Hepatocyte (in vitro differentiated cells): ENCODE measurements around the gene RPTOR. TPM values are rescaled to one million over a fixed set of nuclear protein-coding genes. Genes with fewer than 3 reads are reported as not detected.

ENCODE experiments used
- DNase-seq: peaks from one replicate; pipeline ENCODE4 v3.0.0-alpha.2; 2016; ENCODE audit warnings: low spot score
- H2AFZ ChIP-seq: fragments of 200-600 bp; sonication (generic); 2 replicates; pipeline ENCODE4 v1.6.0; 2016; ENCODE audit warnings: antibody characterized with exemption, mild to moderate bottlenecking
- H3K27ac ChIP-seq: fragments of 200-600 bp; sonication (generic); 2 replicates; pipeline ENCODE4 v1.5.1; 2016; ENCODE audit warnings: mild to moderate bottlenecking
- H3K27me3 ChIP-seq: fragments of 200-600 bp; sonication (generic); 2 replicates; pipeline ENCODE4 v1.6.1; 2016
- H3K36me3 ChIP-seq: fragments of 200-600 bp; sonication (generic); replicated peaks from 2 replicates; pipeline ENCODE4 v1.5.1; 2016; ENCODE audit warnings: low read depth; ENCODE audit not compliant: insufficient read depth
- H3K4me1 ChIP-seq: fragments of 200-600 bp; sonication (generic); 2 replicates; pipeline ENCODE4 v1.5.1; 2016; ENCODE audit warnings: mild to moderate bottlenecking, moderate library complexity; ENCODE audit not compliant: insufficient read depth
- H3K4me2 ChIP-seq: fragments of 200-600 bp; sonication (generic); 2 replicates; pipeline ENCODE4 v1.6.0; 2016
- H3K4me3 ChIP-seq: fragments of 200-600 bp; sonication (generic); 2 replicates; pipeline ENCODE4 v1.5.1; 2016; ENCODE audit warnings: mild to moderate bottlenecking
- H3K79me2 ChIP-seq: fragments of 200-600 bp; sonication (generic); 2 replicates; pipeline ENCODE4 v1.6.0; 2017; ENCODE audit warnings: mild to moderate bottlenecking
- H3K9me2 ChIP-seq: fragments of 200-600 bp; sonication (generic); replicated peaks from 2 replicates; pipeline ENCODE4 v1.6.0; 2017; ENCODE audit warnings: mild to moderate bottlenecking; ENCODE audit not compliant: insufficient read depth
- H3K9me3 ChIP-seq: fragments of 200-600 bp; sonication (generic); 2 replicates; pipeline ENCODE4 v1.5.1; 2016; ENCODE audit warnings: low read depth, mild to moderate bottlenecking
- H4K20me1 ChIP-seq: fragments of 200-600 bp; sonication (generic); 2 replicates; pipeline ENCODE4 v1.6.0; 2016; ENCODE audit warnings: mild to moderate bottlenecking; ENCODE audit not compliant: insufficient read depth, poor library complexity, severe bottlenecking
- CTCF ChIP-seq: fragments of 200-600 bp; sonication (generic); IDR thresholded peaks from 2 replicates; pipeline ENCODE4 v1.5.1; 2016; ENCODE audit warnings: antibody characterized with exemption, mild to moderate bottlenecking; ENCODE audit not compliant: poor library complexity
- EZH2 ChIP-seq: fragments of 200-600 bp; sonication (generic); IDR thresholded peaks from 2 replicates; pipeline ENCODE4 v1.6.1; 2016; ENCODE audit warnings: antibody characterized with exemption, mild to moderate bottlenecking, borderline replicate concordance
- EZH2phosphoT487 ChIP-seq: fragments of 200-600 bp; sonication (generic); IDR thresholded peaks from one replicate; pipeline ENCODE4 v1.6.1; 2018; ENCODE audit warnings: antibody characterized with exemption, mild to moderate bottlenecking, low read depth, moderate library complexity; ENCODE audit not compliant: unreplicated experiment, severe bottlenecking
- WGBS: methylation state at CpG from one replicate; pipeline ENCODE4 v1.1.6; 2016; ENCODE audit warnings: low lambda C conversion rate; ENCODE audit errors: missing lambda C conversion rate; 5-methylcytosine and 5-hydroxymethylcytosine counted together
- polyA plus RNA-seq: library from polyadenylated mRNA; unstranded; fragments of >200 nt; fragmentation: Nextera tagmentation; extraction: Ambion mirVana; gene quantifications from 2 replicates; pipeline ENCODE4 v1.2.1, GENCODE V29; 2016
- total RNA-seq: library from RNA; depleted of rRNA; stranded (reverse); fragments of >200 nt; gene quantifications from 2 replicates; pipeline ENCODE4 v1.2.3, GENCODE V29; 2014

The RPTOR gene
- total and polyA plus RNA-seq, 2 experiments from 2014 or later, result 14.1 to 20.6 TPM

DNA sequence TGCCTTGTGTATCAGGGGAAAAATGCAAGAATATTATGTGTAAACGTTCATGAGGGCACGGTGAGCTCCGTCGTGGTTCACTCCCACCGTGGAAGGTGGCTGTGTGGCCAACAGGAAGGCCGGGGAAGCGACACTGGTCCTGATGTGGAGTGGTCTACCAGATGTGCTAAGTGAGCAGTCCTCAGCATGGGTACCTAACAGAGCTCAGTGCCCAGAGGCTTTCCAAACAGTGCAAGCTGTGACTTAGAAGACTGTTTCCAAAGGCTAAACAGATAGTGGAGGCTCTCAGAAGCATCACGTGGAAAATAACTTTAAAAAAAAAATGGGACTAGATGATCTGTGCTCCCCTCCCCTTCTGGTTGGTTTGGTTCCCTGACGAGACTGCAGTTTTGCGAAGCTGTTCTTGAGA, 247.7 kb downstream of the RPTOR start:
- TF ChIP-seq EZH2 (no peak), CTCF (no peak), EZH2phosphoT487 (no peak)
- Histone ChIP-seq H2AFZ (no peak overlapping the region), H3K4me3 (no peak overlapping the region), H4K20me1 (no peaks in the 10 kb centered on the region), H3K9me3 (no peaks in the 10 kb centered on the region), H3K9me2 (no peaks in the 10 kb centered on the region), H3K36me3 (no peaks in the 10 kb centered on the region), H3K4me1 (peaks cover 35% of the 10 kb centered on the region), H3K27ac (peak overlapping the region; percentile 87), H3K4me2 (peak overlapping the region; percentile 15), H3K27me3 (no peaks in the 10 kb centered on the region), H3K79me2 (peaks cover 7% of the 10 kb centered on the region)
- 80% methylated on average over 10 of the region's 10 CpGs for WGBS
- no peak for DNase-seq

DNA sequence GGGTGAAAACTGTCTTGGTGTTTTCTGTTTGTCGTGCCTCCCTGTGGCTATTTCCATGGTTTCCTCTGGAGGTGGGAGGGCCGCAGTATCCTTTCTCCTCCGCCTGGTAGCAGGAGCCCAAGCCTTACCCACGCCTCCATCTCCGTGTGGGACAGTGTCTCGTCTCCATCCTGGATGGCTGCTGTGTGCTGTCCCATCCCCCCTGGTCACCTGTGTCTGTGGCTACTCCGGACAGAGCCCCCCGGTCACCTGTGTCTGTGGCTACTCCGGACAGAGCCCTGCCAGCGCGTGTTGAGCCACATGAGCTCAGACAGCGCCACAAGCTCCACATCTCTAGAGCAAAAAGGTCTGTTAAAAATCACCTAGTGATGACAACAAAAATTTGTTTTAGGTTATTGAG, 248.8 kb downstream of the RPTOR start:
- WGBS, result 92% methylated on average over 12 of the region's 12 CpGs
- H3K36me3 ChIP-seq, result no peaks in the 10 kb centered on the region
- H3K4me3 ChIP-seq, result no peak overlapping the region
- peak overlapping the region; percentile 87 for H3K27ac ChIP-seq
- H3K4me2 ChIP-seq, result no peak overlapping the region
- TF ChIP-seq EZH2phosphoT487 (no peak), EZH2 (no peak), CTCF (no peak)
- no peak overlapping the region for H2AFZ ChIP-seq
- no peaks in the 10 kb centered on the region for H3K9me3 ChIP-seq
- H3K79me2 ChIP-seq, result peaks cover 4% of the 10 kb centered on the region
- H4K20me1 ChIP-seq, result no peaks in the 10 kb centered on the region
- no peaks in the 10 kb centered on the region for H3K27me3 ChIP-seq
- no peaks in the 10 kb centered on the region for H3K9me2 ChIP-seq
- DNase-seq, result no peak
- peaks cover 35% of the 10 kb centered on the region for H3K4me1 ChIP-seq

DNA sequence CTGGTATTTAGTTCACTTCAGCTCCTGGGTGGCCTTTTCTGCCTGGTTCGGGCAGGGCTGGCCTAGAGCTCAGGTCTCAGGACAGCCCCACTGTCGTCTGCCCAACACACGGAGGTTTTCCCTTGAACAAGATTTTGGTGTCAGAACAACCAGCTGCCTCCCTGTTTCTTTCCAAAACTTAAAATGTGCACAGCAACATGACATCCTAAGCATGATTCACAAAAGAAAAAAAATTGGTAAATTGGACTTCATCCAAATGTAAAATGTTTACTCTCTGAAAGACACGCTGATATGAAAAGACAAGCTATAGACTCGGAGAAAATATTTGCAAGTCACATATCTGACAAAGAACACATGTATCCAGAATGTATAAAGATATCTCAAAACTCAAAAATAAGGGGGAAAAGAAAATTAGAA, 249.2 kb downstream of the RPTOR start:
- DNase-seq, result no peak
- no peaks in the 10 kb centered on the region for H3K79me2 ChIP-seq
- H3K27ac ChIP-seq, result peak overlapping the region; percentile 87
- no peak overlapping the region for H2AFZ ChIP-seq
- H3K27me3 ChIP-seq, result no peaks in the 10 kb centered on the region
- peaks cover 35% of the 10 kb centered on the region for H3K4me1 ChIP-seq
- H3K4me3 ChIP-seq, result no peak overlapping the region
- H3K9me3 ChIP-seq, result no peaks in the 10 kb centered on the region
- H3K4me2 ChIP-seq, result no peak overlapping the region
- no peaks in the 10 kb centered on the region for H3K36me3 ChIP-seq
- TF ChIP-seq EZH2phosphoT487 (no peak), CTCF (no peak), EZH2 (no peak)
- H4K20me1 ChIP-seq, result no peaks in the 10 kb centered on the region
- no peaks in the 10 kb centered on the region for H3K9me2 ChIP-seq
- 66% methylated on average over 5 of the region's 5 CpGs for WGBS
